Measurements from ENCODE around the gene IGFBP2.

- no peak for TF ChIP-seq POLR2A (IDR thresholded peaks at IDR 0.05; ENCODE audit: low read length)
- TF ChIP-seq GATA1 (IDR thresholded peaks at IDR 0.05; ENCODE audit: low read depth, low read length), result no peak
Observed at GRCh38 chr2:216660496-216660895, 27.3 kb downstream of the IGFBP2 start.
